Stimulated activated CD4-positive, alpha-beta T cell treated with anti-CD3 and anti-CD28 coated beads, Interleukin-2, amount 100 ng/mL, for 4 hours (primary cell): Measurements from ENCODE around the gene LZTR1.
"Not testable (repeated sequence)": the region's sequence is repeated elsewhere in the genome, so short reads cannot be mapped to it uniquely, and the experiment has no call there.

Experiments
- DNase-seq: peaks from one replicate; pipeline ENCODE4 v3.0.0-alpha.2; 2020; ENCODE audit warnings: low read depth

Gene LZTR1

DNA sequence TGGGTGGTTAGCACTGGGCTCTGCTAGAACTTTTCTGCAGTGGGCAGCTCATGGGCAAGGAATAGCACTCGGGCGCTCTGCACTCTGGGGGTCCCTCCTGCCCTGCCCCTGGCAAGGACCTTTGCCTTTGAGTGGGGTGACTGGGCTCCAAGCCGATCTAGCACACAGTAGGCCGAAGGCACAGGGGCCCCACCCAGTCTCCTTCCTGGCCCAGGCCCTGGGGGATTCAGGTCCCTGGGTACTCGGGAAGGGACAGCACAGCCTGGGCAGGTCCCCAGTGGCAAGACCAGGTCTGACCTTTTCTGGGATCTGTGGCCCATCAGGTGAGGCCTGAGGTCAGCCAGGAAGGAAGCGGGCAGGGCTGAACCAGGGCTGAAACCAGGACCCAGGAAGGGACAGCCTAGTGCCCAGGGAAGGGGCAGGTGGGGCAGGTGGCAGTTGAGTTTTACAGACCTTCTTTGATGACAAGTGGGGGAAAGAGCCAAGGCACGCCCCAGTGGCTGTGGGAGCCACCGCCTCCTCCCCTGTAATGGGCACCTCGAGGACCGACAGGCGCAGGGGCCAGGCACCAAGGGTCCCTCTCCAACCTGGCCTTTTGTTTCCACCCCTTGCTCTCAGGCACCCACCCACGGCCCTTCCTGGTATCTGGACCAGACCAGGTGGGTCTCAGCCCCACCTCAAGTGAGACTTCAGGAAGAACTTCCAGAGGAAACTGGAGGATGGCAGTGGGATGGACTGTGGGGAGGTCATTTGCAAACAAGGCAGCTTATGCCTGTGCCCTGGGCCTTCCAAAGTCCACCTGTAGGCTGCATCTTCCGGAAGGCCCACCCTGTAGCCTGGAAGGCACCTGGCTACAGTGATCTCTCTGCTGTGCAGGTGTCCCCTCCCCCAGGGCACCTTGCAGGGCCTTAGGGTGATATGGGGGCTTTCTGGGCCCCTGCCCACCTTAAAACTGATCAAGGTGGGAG is 15.9 kb upstream of the LZTR1 start:
- DNase-seq = no peak

DNA sequence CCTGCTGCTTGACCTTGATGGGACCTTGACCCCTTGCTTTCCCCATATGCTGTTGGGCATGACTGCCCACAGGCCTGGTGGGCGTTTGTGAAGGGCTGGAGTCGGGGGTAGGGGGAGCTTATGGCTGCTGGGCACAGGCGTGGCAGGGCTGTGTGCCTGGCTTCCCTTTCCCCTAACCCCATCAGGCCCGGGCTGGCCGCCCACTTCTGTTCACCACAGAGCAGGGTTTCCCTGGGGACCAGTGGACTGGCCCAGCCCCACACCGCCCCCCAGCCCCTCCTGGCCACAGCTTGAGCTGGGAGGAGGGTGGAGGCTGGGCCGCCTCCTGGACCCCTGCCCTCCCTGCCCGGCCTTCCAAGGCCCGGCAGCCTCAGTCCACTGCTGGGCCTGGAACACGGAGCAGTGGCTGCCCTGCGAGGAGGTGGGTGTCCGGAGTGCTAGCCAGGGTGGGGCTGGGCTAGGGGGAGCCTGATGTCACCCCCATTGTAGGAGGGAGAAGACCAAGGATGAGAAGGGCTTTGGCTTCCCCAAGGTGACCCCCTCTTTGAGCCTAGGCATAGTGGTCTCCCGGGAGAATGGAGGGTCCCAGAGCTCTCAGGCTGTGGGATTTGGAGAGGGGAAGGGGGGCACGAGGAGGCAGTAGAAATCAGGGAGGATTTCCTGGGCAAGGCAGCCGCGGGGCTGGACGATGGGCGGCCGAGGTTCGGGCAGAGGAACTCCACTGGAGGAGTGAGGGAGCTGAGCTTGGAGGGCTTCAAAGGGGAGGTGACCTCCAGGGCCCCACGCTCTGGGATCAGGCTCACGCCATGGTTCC is 15.0 kb upstream of the LZTR1 start, which contains the start of gene AIFM3:
AIFM3 (plus strand) TSS at position 373 of the 814 bp plus-strand sequence. CDS start 690 bp downstream, outside the sequence.
- DNase-seq = no peak

DNA sequence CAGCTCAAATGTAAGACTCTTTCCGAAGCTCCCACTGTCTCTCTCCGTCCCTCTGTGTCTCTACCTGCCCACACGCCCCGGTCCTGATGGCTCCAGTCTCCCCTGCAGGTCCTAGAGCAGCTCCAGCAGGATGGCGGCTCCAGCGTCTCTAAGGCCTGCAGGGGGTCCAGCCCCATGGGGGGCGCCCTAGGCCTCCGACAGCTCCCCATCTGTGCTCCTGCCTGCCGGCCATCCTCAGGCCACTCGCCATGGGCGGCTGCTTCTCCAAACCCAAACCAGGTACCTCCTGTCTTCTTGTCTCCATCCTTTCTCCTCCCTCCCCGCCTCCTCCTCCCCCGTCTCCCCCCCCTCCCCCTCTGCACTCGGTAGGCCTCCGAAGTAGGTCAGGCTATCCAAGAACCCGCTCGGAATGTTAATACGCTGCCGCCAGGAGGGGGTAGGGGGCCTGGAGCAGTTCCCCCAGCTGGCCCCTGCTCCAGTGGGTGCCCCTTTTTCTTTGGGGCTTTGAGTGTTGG is 14.3 kb upstream of the LZTR1 start:
- DNase-seq = no peak

DNA sequence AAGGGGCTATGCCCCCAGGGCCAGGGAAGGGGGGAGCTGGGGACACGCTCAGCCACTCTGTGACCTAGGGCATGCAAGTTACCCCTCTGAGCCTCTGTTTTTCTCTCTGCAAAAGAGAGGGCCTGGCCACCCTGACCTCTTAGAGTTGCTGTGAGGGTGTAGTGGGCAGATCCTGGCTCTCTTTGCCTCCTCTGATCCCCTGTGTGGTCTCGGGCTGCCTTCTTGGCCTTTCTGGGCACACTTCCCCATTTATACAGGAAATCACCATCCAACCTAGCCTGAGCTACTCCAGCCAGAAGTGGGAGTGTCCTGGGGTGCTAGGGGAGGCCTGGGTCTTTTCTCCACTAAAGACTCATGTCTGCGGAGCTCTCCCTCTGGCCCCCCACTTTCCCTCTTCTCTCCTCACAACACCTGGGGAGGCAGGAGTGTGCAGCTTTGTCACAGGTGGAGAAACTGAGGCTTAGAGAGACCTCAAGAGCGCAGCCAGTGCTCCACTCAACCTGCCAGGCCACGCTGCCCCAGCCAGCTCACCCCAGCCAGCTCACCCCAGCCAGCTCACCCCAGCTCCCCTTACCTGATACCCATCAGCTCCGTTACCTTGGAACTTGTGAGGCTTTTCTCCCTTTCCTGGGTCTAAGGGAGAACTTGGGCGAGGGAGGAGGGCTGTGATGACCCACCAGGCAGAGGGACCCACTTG is 13.7 kb upstream of the LZTR1 start:
- DNase-seq = no peak

DNA sequence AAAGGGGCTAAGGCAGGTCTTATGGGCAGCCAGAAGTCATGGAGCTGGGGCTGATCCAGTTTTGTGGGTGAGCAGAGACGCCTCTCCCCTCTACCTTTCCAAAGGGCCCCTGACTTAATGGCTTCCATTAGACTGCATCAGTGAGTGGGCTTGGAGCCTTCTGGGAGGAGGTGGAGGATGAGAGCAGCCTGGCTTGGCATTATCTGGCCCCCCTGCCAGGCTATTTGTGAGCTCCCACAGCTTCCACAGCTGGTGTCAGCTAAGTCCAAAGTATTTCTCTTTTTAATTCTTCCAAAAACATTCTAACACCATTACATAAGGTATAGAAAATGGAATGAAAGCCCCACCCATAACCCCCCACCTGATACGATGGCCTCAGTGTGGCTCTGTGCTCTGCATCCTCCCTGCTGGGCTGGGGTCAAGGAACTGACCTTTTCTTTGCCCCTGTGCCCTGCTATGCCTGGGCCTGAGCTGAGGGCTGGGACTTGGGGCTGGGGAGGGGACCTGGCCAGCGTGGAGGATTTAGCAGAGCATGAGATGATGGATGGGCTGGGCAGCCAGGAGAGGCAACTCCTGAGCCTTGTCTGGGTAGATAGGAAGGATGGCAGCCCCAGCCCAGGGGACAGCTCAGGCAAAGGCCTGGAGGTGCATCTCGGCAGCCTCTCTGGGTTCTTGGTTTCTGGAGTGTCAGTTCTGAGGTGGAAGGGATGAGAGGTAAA is 11.0 kb upstream of the LZTR1 start:
- no peak for DNase-seq

DNA sequence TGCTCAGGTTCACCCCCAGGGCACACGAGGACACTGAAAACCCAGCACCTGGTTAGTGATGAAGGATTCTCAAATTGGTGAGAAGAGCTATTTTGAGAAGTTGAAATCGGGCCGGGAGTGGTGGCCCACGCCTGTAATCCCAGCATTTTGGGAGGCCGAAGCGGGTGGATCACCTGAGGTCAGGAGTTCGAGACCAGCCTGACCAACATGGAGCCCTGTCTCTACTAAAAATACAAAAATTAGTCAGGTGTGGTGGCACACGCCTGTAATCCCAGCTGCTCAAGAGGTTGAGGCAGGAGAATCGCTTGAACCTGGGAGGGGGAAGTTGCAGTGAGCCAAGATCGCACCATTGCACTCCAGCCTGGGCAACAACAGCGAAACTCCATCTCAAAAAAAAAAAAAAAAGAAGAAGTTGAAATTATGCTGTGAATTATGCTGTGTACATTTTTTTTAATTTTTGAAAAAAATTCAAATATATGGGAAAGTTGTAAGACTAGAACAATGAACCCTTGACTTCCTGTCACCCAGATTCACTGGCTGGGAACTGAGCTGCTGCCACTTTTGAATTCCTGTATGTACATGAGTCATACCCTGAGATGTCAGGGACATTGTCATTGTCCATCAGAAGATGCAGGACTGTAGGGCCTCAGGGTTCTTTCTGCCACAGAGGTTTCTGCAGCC is 9.9 kb upstream of the LZTR1 start:
- not testable (repeated sequence) for DNase-seq

DNA sequence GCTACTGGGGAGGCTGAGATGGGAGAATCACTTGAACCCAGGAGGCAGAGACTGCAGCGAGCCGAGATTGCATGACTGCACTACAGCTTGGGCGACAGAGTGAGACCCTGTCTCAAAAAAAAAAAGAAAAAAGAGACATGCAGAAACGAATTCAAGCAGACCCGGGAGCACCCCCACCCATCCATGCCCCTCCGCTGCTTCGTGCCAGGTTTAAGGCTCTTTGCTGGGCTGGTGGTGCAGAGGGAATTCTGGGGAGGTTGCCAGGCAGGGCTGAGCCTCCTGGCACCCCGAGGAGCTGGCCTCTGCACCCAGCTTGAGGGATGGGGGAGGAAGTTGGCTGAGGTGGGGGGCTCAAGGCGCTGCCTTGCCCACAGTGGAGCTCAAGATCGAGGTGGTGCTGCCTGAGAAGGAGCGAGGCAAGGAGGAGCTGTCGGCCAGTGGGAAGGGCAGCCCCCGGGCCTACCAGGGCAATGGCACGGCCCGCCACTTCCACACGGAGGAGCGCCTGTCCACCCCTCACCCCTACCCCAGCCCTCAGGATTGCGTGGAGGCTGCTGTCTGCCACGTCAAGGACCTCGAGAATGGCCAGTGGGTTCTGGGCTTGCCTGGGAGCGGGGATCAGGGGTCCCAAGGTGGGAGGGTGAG is 9.0 kb upstream of the LZTR1 start:
- no peak for DNase-seq

DNA sequence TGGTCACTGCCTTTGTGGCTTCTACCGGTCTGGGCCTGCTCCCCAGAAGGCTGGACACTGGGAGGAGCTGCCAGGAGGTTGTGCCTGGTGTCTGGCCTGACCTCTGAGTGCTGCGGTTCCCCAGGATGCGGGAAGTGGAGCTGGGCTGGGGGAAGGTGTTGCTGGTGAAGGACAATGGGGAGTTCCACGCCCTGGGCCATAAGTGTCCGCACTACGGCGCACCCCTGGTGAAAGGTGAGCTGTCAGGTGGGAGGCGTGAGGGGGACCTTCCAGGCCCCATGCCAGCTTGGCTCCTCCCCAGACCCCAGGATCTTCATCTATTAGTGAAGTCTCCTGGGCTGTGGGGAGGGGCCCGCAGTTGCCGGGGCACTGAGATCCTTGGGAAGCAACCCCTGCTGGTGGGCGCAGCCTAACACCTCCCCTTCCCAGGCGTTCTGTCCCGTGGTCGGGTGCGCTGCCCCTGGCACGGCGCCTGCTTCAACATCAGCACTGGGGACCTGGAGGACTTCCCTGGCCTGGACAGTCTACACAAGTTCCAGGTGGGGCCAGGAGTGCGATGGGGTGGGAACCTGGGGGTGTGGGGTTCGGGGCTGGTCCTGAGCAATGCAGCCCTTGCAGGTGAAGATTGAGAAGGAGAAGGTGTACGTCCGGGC is 8.3 kb upstream of the LZTR1 start:
- DNase-seq = no peak

DNA sequence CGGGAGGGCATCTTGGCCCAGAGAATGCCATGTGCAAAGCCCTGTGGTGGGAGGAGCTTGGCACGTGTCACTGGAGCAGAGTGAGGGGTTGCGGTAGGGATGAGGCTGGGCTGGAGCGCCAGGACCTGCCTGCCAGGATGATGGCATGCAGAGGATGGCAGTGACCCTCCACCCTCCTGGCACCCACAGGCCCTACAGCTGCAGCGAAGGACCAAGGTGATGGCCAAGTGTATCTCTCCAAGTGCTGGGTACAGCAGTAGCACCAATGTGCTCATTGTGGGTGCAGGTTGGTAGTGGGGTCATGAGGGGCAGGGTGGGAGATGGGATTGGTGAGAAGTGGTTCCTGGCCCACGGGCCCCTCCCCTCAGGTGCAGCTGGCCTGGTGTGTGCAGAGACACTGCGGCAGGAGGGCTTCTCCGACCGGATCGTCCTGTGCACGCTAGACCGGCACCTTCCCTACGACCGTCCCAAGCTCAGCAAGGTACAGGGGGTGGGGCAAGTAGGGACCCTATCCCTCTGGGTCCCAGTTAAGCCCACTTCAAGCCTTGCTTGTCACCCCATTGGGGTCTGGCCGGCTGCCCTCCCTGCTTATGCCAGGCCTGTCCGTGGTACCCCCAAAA is 7.7 kb upstream of the LZTR1 start:
- DNase-seq = no peak

DNA sequence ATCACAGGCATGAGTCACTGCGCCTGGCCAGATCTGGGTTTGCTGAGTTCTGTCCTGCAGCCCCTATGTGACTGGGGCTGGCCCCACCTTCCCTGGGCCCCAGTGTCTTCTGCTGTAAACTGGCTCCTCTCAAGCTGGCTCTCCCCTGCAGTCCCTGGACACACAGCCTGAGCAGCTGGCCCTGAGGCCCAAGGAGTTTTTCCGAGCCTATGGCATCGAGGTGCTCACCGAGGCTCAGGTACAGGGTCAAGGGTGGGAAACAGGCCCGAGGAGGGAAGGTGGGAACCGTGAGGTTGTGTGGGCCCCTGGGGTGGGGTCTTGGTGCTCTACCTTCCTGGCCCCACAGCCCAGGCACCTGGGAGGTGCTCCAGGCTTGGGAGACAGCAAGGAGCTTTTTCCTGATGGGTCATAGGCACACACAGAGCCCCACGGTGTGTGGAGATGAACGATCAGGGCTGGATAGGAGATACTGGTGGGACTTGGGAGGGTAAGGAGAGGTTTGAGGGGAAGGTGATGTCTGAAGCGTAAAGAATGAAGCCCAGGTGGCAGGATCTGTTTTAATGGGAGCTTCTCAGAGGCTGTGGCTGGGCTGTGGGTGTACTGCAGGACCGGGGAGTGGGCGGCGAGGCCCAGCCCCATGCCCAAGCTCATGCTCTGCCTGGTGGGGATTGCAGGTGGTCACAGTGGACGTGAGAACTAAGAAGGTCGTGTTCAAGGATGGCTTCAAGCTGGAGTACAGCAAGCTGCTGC is 6.4 kb upstream of the LZTR1 start:
- no peak for DNase-seq

DNA sequence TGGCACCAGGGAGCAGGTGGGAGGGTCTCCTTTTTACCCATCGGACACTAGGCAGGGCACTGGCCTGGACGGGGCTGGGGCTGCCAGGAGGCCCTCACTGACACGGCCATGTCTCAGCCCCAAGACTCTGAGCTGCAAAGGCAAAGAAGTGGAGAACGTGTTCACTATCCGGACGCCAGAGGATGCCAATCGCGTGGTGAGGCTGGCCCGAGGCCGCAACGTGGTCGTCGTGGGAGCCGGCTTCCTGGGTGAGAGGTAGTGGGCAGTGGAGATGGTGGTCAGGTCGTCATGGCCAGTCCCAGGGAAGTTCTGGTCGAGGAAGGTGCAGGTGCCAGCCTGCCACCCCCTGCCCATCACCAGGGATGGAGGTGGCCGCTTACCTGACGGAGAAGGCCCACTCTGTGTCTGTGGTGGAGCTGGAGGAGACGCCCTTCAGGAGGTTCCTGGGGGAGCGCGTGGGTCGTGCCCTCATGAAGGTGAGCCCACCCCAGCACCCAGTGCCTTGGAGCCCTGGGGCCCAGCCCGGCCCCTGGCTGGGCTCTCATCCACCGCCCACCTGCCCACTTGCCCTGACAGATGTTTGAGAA is 5.7 kb upstream of the LZTR1 start:
- DNase-seq = no peak

DNA sequence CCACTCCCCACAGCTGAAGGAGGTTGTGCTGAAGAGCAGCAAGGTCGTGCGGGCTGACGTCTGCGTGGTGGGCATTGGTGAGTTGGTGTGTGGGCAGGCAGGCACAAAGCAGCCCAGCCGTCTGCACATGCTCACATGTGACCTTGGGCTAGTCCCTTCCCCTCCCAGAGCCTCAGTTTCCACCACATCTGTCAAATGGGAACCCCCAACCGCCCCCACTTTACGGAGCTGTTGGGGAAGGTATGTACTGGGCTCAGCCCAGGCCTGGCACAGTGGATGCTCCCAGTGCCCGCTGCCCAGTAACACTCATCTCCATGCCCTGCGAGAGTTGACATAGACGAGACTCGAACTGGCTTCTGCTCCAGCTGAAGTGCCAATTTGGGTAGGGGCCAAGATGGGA is 5.1 kb upstream of the LZTR1 start:
- DNase-seq = no peak

DNA sequence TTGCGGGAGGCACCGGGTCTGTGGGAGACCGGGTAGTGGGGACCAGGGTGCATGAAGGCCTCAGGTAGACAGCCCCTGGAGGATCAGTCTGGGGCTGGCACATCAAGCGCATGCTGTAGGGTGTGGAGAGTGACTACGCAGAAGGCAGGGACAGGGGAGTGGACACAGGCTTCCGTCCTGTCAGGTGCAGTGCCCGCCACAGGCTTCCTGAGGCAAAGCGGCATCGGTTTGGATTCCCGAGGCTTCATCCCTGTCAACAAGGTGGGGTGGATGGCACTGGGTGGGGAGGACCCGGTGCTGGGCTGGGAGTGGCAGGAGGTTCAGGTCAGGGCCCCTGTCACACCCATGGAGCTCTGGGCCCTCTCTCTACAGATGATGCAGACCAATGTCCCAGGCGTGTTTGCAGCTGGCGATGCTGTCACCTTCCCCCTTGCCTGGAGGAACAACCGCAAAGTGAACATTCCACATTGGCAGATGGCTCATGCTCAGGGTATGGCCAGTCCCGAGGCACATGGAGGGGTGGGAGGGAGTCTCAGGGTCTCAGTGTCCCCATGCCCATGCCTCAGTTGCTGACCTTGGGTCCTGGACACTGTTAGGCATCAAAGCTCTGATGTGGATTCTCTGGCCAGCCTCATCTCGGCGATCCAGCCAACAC is 4.5 kb upstream of the LZTR1 start:
- no peak for DNase-seq

DNA sequence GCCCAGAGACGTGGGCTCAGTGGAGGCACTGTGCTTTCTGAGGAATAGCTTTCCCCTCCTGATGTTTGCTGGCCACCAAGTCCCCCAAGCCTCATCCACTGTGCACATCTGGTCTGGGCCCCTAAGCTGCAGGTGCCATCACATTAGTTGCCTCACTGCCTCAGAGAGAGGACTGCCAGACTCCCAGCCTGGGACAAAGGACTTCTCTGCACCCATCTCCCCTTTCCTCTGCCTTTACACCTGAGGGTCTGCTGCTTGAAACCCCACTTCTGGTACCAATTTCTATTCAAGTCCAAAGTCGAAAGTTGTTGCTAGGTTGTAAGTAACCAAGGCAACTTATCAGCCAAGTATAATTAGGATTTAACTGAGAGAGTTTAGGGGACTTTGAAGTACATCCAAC is 3.7 kb upstream of the LZTR1 start:
- DNase-seq = no peak

DNA sequence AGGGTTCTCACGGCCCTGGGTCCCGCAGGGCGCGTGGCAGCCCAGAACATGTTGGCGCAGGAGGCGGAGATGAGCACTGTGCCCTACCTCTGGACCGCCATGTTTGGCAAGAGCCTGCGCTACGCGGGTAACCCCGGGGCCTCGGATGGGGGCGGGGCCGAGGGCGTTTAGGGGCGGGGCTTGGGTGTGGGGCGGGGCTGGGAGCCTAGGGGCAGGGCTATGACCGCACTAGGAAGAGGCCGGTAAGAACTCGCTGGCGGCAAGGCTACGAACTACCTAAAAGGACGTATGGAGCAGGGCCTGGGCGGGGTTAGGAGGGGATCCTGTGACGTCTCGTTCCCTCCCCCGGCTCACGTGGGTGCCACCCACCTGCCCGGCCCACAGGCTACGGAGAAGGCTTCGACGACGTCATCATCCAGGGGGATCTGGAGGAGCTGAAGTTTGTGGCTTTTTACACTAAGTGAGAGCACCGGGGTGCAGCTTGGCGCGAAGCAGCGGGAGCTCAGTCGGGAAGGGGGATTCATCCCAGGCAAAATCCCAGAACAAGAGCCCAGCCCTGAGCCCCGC is 2.8 kb upstream of the LZTR1 start:
- DNase-seq = peak; percentile 68

DNA sequence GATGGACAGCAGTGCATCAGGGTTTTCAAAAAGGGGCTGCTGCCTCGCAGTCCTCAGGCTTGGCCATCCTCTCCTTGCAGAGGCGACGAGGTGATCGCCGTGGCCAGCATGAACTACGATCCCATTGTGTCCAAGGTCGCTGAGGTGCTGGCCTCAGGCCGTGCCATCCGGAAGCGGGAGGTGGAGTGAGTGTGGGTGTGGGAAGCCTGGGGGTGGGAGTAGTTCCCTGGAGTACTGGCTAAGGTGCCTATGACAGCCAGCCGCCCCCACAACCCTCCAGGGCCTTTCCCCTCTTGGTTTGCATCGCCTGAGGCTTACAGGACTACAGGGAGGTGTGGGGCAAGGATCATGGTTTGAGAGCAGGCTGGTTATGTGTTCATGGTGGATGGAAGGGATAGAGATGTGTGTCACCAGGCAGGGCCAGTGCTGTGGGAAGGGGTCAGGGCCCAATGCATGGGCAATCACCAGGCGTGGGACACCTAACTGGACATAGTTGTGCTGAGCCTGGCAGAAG is 2.1 kb upstream of the LZTR1 start:
- no peak for DNase-seq

DNA sequence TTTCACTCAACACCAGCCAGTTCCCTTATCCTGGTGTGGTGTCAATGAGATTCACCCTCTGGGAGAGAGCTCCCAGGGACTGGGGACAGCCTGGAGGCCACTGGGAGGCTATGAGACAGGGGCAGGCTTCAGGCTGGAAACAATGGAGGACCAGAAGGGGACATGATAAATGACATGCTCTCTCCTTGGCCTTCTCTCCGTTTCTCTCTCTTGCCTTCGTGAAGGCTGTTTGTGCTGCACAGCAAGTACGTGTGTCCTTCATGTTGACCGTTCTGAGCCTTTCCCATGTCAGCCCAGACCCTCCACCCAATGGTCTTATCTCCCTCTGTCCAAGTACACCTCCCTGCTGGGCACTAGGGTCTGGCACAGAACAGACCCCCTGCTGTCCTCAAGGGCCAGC is 1.6 kb upstream of the LZTR1 start:
- DNase-seq = no peak
